Esophagus (tissue), 2 donors: Measurements from ENCODE around the gene TIGD7. TPM values are rescaled to one million over a fixed set of nuclear protein-coding genes. Genes with fewer than 3 reads are reported as not detected.
A peak's percentile ranks its signal among the peaks of the same experiment; 100 is the strongest.

ENCODE experiments used
- H3K27ac ChIP-seq, 2 donors: one replicate each; pipeline ENCODE4 v1.5.1; 2013; ENCODE audit warnings: low read depth in 2 of 2, mild to moderate bottlenecking in 2 of 2, inconsistent platforms in 1 of 2, low read length in 1 of 2, moderate library complexity in 1 of 2
- H3K27me3 ChIP-seq, 2 donors: one replicate each; pipeline ENCODE4 v1.6.1; 2013; ENCODE audit warnings: low read length in 2 of 2, control low read depth in 1 of 2, mild to moderate bottlenecking in 1 of 2; ENCODE audit not compliant: insufficient read depth in 2 of 2, control insufficient read depth in 1 of 2
- H3K36me3 ChIP-seq, 2 donors: one replicate each; pipeline ENCODE4 v1.6.1; 2013; ENCODE audit warnings: low read length in 1 of 2; ENCODE audit not compliant: control insufficient read depth in 2 of 2, insufficient read depth in 2 of 2
- H3K4me1 ChIP-seq, 2 donors: one replicate each; pipeline ENCODE4 v1.6.1; 2013; ENCODE audit warnings: low read length in 1 of 2; ENCODE audit not compliant: control insufficient read depth in 2 of 2, insufficient read depth in 2 of 2
- H3K4me3 ChIP-seq, 2 donors: one replicate each; pipeline ENCODE4 v1.5.1; 2013; ENCODE audit warnings: low read length in 2 of 2, mild to moderate bottlenecking in 2 of 2, low read depth in 1 of 2, moderate library complexity in 1 of 2
- H3K9me3 ChIP-seq, 2 donors: one replicate each; pipeline ENCODE4 v1.6.1; 2013; ENCODE audit warnings: mild to moderate bottlenecking in 2 of 2, low read depth in 1 of 2, low read length in 1 of 2, moderate library complexity in 1 of 2; ENCODE audit not compliant: control insufficient read depth in 2 of 2, insufficient read depth in 1 of 2
- WGBS, 2 donors: extraction: QIAGEN DNeasy Blood & Tissue Kit; methylation state at CpG; one replicate each; pipeline ENCODE4 v1.1.7; 2013; 5-methylcytosine and 5-hydroxymethylcytosine counted together
- polyA plus RNA-seq, 2 donors: library from polyadenylated mRNA; stranded (reverse); fragments of 200-250 nt; gene quantifications; one replicate each; pipeline ENCODE4 v1.2.3, GENCODE V29; 2013
- donor health status: healthy with polysubstance abuse.
- donor health status: Bipolar disorder and iron deficiency.

Gene TIGD7, protein sequence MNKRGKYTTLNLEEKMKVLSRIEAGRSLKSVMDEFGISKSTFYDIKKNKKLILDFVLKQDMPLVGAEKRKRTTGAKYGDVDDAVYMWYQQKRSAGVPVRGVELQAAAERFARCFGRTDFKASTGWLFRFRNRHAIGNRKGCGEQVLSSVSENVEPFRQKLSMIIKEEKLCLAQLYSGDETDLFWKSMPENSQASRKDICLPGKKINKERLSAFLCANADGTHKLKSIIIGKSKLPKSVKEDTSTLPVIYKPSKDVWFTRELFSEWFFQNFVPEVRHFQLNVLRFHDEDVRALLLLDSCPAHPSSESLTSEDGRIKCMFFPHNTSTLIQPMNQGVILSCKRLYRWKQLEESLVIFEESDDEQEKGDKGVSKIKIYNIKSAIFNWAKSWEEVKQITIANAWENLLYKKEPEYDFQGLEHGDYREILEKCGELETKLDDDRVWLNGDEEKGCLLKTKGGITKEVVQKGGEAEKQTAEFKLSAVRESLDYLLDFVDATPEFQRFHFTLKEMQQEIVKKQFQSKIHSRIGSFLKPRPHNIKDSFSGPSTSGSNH
- polyA plus RNA-seq, result 1 to 10 TPM in 1 of 2 donors, under 1 TPM in 1; 0.99 to 1.5 TPM

DNA sequence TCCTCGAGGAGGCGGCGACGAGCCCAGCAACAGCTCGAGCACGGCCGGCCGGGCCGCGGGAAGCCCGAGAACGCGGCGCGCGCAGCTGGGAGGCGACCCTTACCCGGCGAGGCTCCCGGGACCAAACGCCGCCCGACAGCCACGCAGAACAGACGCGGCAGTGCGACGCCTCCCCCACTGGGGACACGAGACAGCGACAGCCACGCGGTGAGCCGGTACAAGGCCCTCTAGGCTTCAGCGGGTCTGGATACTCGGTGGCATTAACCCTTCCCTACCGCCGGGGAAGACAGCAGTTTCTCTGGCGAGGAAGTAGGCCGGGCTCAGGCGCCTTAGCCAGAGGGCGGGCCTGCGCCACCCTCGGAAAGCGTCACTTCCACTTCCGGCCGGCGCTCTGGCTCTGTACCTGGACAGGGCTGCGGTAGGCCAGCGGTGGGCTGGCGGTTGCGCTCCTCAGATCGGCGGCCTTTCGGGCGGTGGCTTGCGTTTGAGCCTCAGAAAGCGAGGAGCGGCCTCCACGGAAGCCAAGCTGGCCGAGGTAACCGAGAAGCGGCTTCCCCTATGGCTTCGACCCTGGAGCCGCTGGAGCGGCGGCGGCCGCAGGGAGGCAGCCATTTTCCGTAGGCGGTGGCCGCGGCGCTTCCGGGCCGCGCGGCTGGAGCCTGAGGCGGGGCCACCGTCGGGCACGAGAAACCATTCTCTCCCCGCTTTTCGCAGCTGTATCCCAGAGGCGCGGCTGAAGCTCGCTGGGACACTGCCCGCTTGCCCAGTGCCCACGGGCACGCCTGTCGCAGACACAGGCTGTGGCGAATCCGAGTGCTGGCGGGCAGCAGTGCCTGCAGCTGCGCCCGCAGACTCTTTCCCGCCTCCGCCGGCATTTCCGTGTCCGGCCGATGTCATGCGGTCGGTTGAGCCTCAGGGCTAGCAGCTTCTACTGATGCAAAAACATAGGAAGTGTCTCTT lies at the start of gene TIGD7, which contains the start of gene ZNF75A:
TSS of gene TIGD7 (minus strand) at position 322 of the 960 bp plus-strand sequence. CDS start 4,816 bp downstream, outside the sequence.
TSS of gene ZNF75A (plus strand) at position 389 of the 960 bp plus-strand sequence. CDS start 2,932 bp downstream, outside the sequence.
- H3K4me1 ChIP-seq, result no peaks in the 10 kb centered on the region
- peak within 1 kb of the TSS; percentile 95 to 97 for H3K27ac ChIP-seq
- H3K9me3 ChIP-seq, result peaks cover 6 to 32% of the 10 kb centered on the region in 2 donors
- peak within 1 kb of the TSS; percentile 61 to 91 for H3K4me3 ChIP-seq
- no peaks in the 10 kb centered on the region for H3K27me3 ChIP-seq
- WGBS, 2 donors, result 3 to 4% methylated on average over 102 to 103 of the region's 103 CpGs
- H3K36me3 ChIP-seq, result peaks cover 4 to 7% of the 10 kb centered on the region in 2 donors

DNA sequence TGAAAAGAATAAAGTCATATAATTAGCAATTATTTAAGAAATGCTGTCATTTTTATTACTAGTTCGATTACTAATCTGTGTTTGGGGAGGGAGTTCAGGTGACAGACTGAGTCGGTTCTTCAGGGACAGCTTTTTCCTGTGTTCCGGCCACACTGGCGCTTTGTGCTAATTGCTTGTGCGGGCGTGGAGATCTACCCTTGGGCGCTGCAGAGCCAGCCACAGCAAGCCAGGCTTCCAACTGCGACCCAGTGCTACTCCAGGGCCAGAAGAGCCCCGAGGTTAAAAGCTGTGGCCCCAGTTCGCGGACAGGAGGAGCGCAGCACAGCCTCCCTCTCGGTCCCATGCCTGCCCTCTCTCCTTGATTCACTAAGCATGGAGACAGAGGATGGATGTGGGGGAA lies 43.9 kb upstream of the TIGD7 start:
- WGBS, 2 donors, result 66 to 69% methylated on average over 13 of the region's 13 CpGs
- no peak overlapping the region for H3K27ac ChIP-seq
- H3K9me3 ChIP-seq, result peaks cover 0 to 2% of the 10 kb centered on the region in 2 donors
- H3K4me3 ChIP-seq, result no peak overlapping the region
- H3K4me1 ChIP-seq, result no peaks in the 10 kb centered on the region
- no peaks in the 10 kb centered on the region for H3K36me3 ChIP-seq
- H3K27me3 ChIP-seq, result no peaks in the 10 kb centered on the region

DNA sequence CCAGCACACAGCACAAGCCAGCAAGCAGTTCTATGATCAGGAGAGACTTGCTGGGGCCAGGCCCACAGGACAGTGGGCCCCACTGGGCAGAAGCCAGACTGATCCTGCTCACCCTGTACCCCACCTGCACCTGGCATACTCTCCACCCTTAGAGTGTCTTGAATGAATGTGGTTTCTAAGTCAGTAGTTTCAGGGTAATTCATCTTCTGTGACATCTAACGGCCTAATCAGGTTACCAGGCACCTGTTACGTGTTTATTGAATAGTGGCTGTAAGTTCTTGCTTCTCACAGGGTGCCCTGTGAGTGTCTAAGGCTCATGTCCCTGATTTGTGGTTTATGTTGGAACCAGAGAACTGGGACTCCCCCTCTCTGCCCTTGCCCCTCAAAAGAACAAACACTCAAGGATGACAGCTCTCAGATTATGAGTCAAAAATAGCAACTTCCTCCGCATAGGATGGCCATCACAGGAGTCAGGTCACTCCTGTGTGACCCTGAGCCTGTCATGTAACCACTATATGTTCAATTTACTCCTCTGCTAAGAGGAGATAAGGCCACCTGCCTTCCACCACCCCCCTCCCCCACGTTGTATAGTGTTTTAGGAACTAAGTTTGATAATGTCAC lies 43.4 kb upstream of the TIGD7 start:
- Histone ChIP-seq H3K4me3 (no peak overlapping the region), H3K27ac (no peak overlapping the region), H3K36me3 (no peaks in the 10 kb centered on the region), H3K4me1 (no peaks in the 10 kb centered on the region), H3K27me3 (no peaks in the 10 kb centered on the region), H3K9me3 (peaks cover 0 to 2% of the 10 kb centered on the region in 2 donors)
- WGBS, 2 donors, result 36 to 41% methylated on average over 4 of the region's 4 CpGs

DNA sequence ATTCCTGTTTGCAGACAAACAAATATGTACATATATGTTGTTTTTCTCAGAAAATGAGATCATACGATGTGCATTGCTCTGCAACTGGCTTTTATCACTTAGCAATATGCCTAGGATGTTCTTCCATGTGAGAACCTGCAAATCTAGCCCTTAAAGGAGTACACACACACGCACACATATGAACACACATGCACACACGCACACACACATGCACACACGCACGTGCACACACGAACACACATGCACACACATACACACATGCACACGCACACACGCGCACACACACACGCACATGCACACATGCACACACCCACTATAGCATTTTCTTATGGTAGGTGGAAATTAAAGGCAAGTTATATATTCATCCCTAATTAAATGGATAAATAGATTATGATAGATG lies 42.4 kb upstream of the TIGD7 start:
- 78% methylated on average over 10 of the region's 10 CpGs for WGBS, 2 donors
- Histone ChIP-seq H3K9me3 (peaks cover 0 to 2% of the 10 kb centered on the region in 2 donors), H3K27ac (no peak overlapping the region), H3K4me1 (no peaks in the 10 kb centered on the region), H3K27me3 (no peaks in the 10 kb centered on the region), H3K4me3 (no peak overlapping the region), H3K36me3 (no peaks in the 10 kb centered on the region)

DNA sequence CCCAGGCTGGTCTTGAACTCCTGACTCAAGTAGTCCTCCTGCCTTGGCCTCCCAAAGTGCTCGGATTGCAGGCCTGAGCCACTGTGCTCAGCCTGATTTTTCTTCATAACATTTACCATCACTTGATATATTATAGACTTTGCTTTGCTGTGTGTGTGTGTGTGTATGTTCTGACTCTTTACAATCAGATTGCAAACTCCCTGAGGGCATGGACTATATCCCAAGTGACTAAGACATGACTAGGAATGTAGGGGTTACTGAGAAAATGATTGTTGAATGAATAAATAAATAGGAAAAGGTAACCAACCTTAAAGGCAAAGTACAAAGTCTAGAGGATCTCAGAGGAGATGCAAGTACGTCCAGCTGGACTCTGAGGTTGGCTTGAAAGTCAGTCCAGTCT lies 40.8 kb upstream of the TIGD7 start:
- Histone ChIP-seq H3K4me1 (no peaks in the 10 kb centered on the region), H3K4me3 (no peak overlapping the region), H3K27ac (no peak overlapping the region), H3K36me3 (no peaks in the 10 kb centered on the region), H3K9me3 (peaks cover 0 to 2% of the 10 kb centered on the region in 2 donors), H3K27me3 (no peaks in the 10 kb centered on the region)
- 65% methylated on average over 2 of the region's 2 CpGs for WGBS, 2 donors

DNA sequence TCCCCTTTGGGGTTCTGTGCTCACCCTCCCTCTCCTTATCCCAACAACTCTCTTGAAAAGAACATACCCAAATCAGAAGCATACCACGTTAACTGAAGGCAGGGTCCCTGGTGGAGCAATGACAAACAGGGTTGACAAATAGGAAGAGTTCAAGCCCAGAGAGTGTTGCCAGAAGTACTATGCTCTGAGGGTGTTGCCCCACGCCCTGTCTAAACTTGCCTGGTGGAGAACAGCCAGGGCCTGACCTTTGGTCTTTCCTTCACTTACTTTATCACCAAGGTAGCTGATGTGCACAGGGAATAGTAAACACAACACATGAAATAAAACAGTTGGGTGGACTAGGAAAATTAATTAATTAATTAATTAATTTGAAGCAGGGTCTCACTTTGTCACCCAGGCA lies 23.4 kb upstream of the TIGD7 start:
- H3K36me3 ChIP-seq, result no peaks in the 10 kb centered on the region
- no peaks in the 10 kb centered on the region for H3K4me1 ChIP-seq
- peaks cover 3 to 4% of the 10 kb centered on the region in 2 donors for H3K9me3 ChIP-seq
- no peak overlapping the region for H3K27ac ChIP-seq
- no peaks in the 10 kb centered on the region for H3K27me3 ChIP-seq
- no peak overlapping the region for H3K4me3 ChIP-seq
- 42 to 63% methylated on average over 2 of the region's 2 CpGs for WGBS, 2 donors

DNA sequence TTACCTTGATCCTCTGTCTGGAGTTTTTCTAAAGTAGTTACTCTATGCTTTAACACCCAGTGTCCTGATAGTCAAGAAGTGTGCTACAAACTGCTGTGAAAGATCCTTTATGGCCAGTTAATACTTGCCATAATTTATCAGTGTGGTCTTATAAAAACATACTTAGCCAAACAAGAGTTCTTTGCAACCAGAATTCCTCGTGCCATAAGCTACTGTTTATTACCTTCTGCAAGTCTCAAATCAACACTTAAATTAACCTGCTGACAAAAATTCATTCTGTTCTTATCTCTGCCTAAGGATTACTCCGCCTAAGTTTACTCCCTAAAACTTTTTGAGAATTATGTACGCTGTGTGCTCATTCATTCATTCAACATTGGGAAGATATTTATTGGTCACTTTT lies 22.9 kb upstream of the TIGD7 start:
- Histone ChIP-seq H3K9me3 (peaks cover 3 to 5% of the 10 kb centered on the region in 2 donors), H3K27ac (no peak overlapping the region), H3K27me3 (no peaks in the 10 kb centered on the region), H3K36me3 (no peaks in the 10 kb centered on the region), H3K4me1 (no peaks in the 10 kb centered on the region), H3K4me3 (no peak overlapping the region)
- 39 to 40% methylated on average over 3 of the region's 3 CpGs for WGBS, 2 donors

DNA sequence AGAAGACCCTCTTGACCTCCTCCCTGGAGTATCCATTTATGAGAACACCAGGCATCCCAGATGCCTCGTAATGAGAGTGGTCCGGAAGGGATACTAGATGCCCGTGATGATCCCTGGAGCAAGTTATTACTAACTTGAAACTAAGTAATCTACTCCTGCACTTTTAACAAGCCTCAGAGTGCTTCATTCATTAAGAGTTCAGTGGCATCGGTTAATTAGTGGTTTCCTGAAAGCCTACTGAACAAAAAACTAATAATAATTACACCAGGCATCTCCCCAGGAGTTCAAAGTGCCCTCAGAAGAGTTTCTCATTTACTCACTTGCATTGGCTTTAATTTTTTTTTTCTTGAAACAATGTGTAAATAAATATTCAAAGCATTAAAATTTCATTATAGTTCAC lies 22.3 kb upstream of the TIGD7 start:
- 79 to 82% methylated on average over 4 of the region's 4 CpGs for WGBS, 2 donors
- H3K4me3 ChIP-seq, result no peak overlapping the region
- H3K27me3 ChIP-seq, result no peaks in the 10 kb centered on the region
- H3K9me3 ChIP-seq, result peaks cover 3 to 7% of the 10 kb centered on the region in 2 donors
- H3K36me3 ChIP-seq, result no peaks in the 10 kb centered on the region
- H3K27ac ChIP-seq, result no peak overlapping the region
- H3K4me1 ChIP-seq, result no peaks in the 10 kb centered on the region

DNA sequence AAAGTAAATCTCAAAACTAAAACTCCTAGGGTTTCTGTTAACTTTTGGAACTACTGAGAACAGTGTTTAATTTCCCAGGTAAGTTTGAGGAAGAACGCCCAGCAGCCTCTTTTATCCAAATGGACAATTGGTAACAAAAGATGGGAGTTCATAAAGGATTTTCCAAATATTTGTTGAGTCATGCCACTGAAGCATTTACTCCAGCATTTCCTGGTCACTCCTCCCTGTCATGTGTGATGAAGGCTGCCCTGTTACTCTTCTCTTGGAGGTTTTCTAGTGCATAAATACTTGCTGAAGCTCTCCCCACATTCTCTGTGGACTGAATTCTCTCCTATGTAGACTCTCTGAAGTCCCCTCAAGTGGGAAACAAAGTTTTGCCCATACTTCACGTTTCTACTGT lies 16.6 kb upstream of the TIGD7 start:
- WGBS, 2 donors, result 66 to 68% methylated on average over 2 of the region's 2 CpGs
- Histone ChIP-seq H3K27me3 (no peaks in the 10 kb centered on the region), H3K36me3 (peaks cover under 1% of the 10 kb centered on the region in 2 donors), H3K9me3 (peaks cover 13 to 29% of the 10 kb centered on the region in 2 donors), H3K4me1 (no peaks in the 10 kb centered on the region), H3K4me3 (no peak overlapping the region), H3K27ac (no peak overlapping the region)
